H1 (cell line): ENCODE data around the gene SRP9. TPM values are rescaled to one million over a fixed set of nuclear protein-coding genes. Genes with fewer than 3 reads are reported as not detected.

ENCODE experiments used
- CTCF ChIA-PET: fragments of 300-600 bp; sonication (Branson Sonifier 250); formaldehyde crosslinking; loops from one replicate; lab custom pipeline; 2021; ENCODE audit not compliant: partially characterized antibody; lab: Charles Lee
- POLR2A ChIA-PET: fragments of 300-600 bp; sonication (Branson Sonifier 250); formaldehyde crosslinking; loops from one replicate; lab custom pipeline; 2021; ENCODE audit warnings: inconsistent platforms; ENCODE audit not compliant: partially characterized antibody; lab: Charles Lee
- DNase-seq, 2 experiments: peaks; one replicate each; pipeline versions ENCODE4 v3.0.0 to v3.0.0-alpha.2; 2010 to 2022; ENCODE audit warnings: low spot score in 2 of 2, low read depth in 1 of 2, mixed read lengths in 1 of 2
- FAIRE-seq: peaks from 2 replicates; lab custom pipeline; 2011; peaks lifted over from hg19 to GRCh38; lab: Jason Lieb, UNC
- H2AFZ ChIP-seq: 2 replicates; pipeline ENCODE4 v1.8.1; 2012; ENCODE audit warnings: low read length, inconsistent platforms
- H2AK5ac ChIP-seq: 2 replicates; pipeline ENCODE4 v1.6.1; 2013; ENCODE audit warnings: low read depth, low read length
- H2BK120ac ChIP-seq: replicated peaks from 2 replicates; pipeline ENCODE3; 2013; ENCODE audit warnings: low read depth, low read length, inconsistent platforms
- H2BK12ac ChIP-seq: 2 replicates; pipeline ENCODE4 v1.6.1; 2013; ENCODE audit warnings: low read depth, low read length
- H2BK15ac ChIP-seq: 2 replicates; pipeline ENCODE4 v1.6.1; 2013; ENCODE audit warnings: low read length
- H2BK20ac ChIP-seq: 2 replicates; pipeline ENCODE4 v1.6.1; 2013; ENCODE audit warnings: low read length
- H2BK5ac ChIP-seq: 2 replicates; pipeline ENCODE4 v1.6.1; 2013; ENCODE audit warnings: low read depth, low read length
- H3K14ac ChIP-seq: 2 replicates; pipeline ENCODE4 v1.6.1; 2013; ENCODE audit warnings: inconsistent platforms; ENCODE audit not compliant: insufficient read length
- H3K18ac ChIP-seq: 2 replicates; pipeline ENCODE4 v1.6.1; 2013; ENCODE audit warnings: low read length; ENCODE audit errors: extremely low read depth
- H3K23ac ChIP-seq: 2 replicates; pipeline ENCODE4 v1.6.1; 2013; ENCODE audit warnings: inconsistent platforms; ENCODE audit not compliant: insufficient read length
- H3K23me2 ChIP-seq: 2 replicates; pipeline ENCODE4 v1.6.1; 2013; ENCODE audit warnings: low read depth, low read length
- H3K27ac ChIP-seq: 2 replicates; pipeline ENCODE4 v1.6.1; 2011; ENCODE audit warnings: low read depth, low read length, inconsistent platforms
- H3K27me3 ChIP-seq, 4 experiments: replicated peaks in 1 of 4; 1 replicate in 1 of 4; 2 replicates in 3 of 4; pipeline versions ENCODE4 v1.6.1 to v1.8.1; 2011 to 2013; ENCODE audit warnings: low read length in 3 of 4, mild to moderate bottlenecking in 3 of 4, inconsistent platforms in 2 of 4, mixed read lengths in 2 of 4, moderate library complexity in 1 of 4; ENCODE audit not compliant: control insufficient read depth in 3 of 4, insufficient read depth in 3 of 4; ENCODE audit errors: extremely low read depth in 1 of 4
- H3K36me3 ChIP-seq, 4 experiments: 2 replicates each; pipeline versions ENCODE4 v1.6.1 to v1.8.1; 2011 to 2013; ENCODE audit warnings: mild to moderate bottlenecking in 4 of 4, low read length in 3 of 4, moderate library complexity in 2 of 4, control low read depth in 1 of 4, inconsistent platforms in 1 of 4; ENCODE audit not compliant: insufficient read depth in 4 of 4, control insufficient read depth in 2 of 4
- H3K4ac ChIP-seq: replicated peaks from 2 replicates; pipeline ENCODE3; 2013; ENCODE audit warnings: low read length, low read depth, mixed read lengths, inconsistent platforms; ENCODE audit not compliant: insufficient read length
- H3K4me1 ChIP-seq, 4 experiments: replicated peaks in 1 of 4; 1 replicate in 1 of 4; 2 replicates in 3 of 4; pipeline versions ENCODE4 v1.6.1 to v1.8.1; 2011 to 2013; ENCODE audit warnings: low read length in 3 of 4, inconsistent platforms in 2 of 4, mixed read lengths in 1 of 4; ENCODE audit not compliant: insufficient read depth in 4 of 4, control insufficient read depth in 3 of 4
- H3K4me2 ChIP-seq, 2 experiments: 2 replicates each; pipeline versions ENCODE4 v1.6.1 to v1.8.1; 2011 to 2013; ENCODE audit warnings: low read depth in 2 of 2, low read length in 2 of 2, control low read depth in 1 of 2, inconsistent platforms in 1 of 2, mild to moderate bottlenecking in 1 of 2; ENCODE audit not compliant: insufficient read depth in 1 of 2
- H3K4me3 ChIP-seq, 4 experiments: fragments of 200-600, 300-600 bp in 1 of 4; sonication (generic), shearing (Covaris generic), sonication (Bioruptor Twin) in 1 of 4; 2 replicates each; pipeline versions ENCODE4 v1.5.1 to v1.8.1; 2011 to 2016; ENCODE audit warnings: low read length in 4 of 4, low read depth in 3 of 4, control low read depth in 2 of 4, inconsistent platforms in 2 of 4, mild to moderate bottlenecking in 2 of 4, mixed read lengths in 1 of 4, moderate library complexity in 1 of 4; ENCODE audit not compliant: insufficient read depth in 2 of 4; ENCODE audit errors: extremely low read depth in 1 of 4
- H3K56ac ChIP-seq: replicated peaks from 2 replicates; pipeline ENCODE3; 2013; ENCODE audit warnings: low read depth, mild to moderate bottlenecking, mixed read lengths, low read length, inconsistent platforms; ENCODE audit not compliant: insufficient read length
- H3K79me1 ChIP-seq: 2 replicates; pipeline ENCODE4 v1.6.1; 2013; ENCODE audit warnings: low read depth, low read length, control low read depth
- H3K79me2 ChIP-seq, 2 experiments: 2 replicates each; pipeline versions ENCODE4 v1.6.1 to v1.8.1; 2012 to 2013; ENCODE audit warnings: low read length in 2 of 2, mild to moderate bottlenecking in 2 of 2, inconsistent platforms in 1 of 2; ENCODE audit not compliant: insufficient read depth in 2 of 2, control insufficient read depth in 1 of 2
- H3K9ac ChIP-seq, 4 experiments: replicated peaks in 1 of 4; 1 replicate in 1 of 4; 2 replicates in 3 of 4; pipeline versions ENCODE4 v1.6.1 to v1.8.1; 2011 to 2013; ENCODE audit warnings: low read depth in 3 of 4, low read length in 3 of 4, control low read depth in 2 of 4, mild to moderate bottlenecking in 2 of 4, moderate library complexity in 2 of 4, inconsistent platforms in 1 of 4; ENCODE audit errors: extremely low read depth in 1 of 4
- H3K9me3 ChIP-seq, 2 experiments: 2 replicates each; pipeline versions ENCODE4 v1.6.1 to v1.8.1; 2012 to 2013; ENCODE audit warnings: mild to moderate bottlenecking in 2 of 2, moderate library complexity in 2 of 2, control low read depth in 1 of 2, inconsistent platforms in 1 of 2, low read depth in 1 of 2, low read length in 1 of 2, mixed read lengths in 1 of 2; ENCODE audit not compliant: insufficient read depth in 2 of 2
- H4K20me1 ChIP-seq, 2 experiments: replicated peaks in 1 of 2; 2 replicates each; pipeline versions ENCODE3 to v1.8.1; 2011 to 2013; ENCODE audit warnings: inconsistent platforms in 2 of 2, low read length in 2 of 2, mild to moderate bottlenecking in 1 of 2; ENCODE audit not compliant: insufficient read depth in 2 of 2, control insufficient read depth in 1 of 2
- H4K5ac ChIP-seq: 2 replicates; pipeline ENCODE4 v1.6.1; 2013; ENCODE audit warnings: low read length, low read depth, mixed read lengths, inconsistent platforms; ENCODE audit not compliant: insufficient read length
- H4K8ac ChIP-seq: 2 replicates; pipeline ENCODE4 v1.8.0; 2013; ENCODE audit warnings: mild to moderate bottlenecking, moderate library complexity, low read length, inconsistent platforms; ENCODE audit not compliant: insufficient read depth; ENCODE audit errors: extremely low read depth
- H4K91ac ChIP-seq: replicated peaks from 2 replicates; pipeline ENCODE3; 2013; ENCODE audit warnings: low read length, mixed read lengths, inconsistent platforms; ENCODE audit not compliant: insufficient read length
- BCL11A ChIP-seq, 2 experiments: IDR thresholded peaks; one replicate each; pipeline ENCODE4 v1.6.1; 2011; ENCODE audit warnings: low read depth in 2 of 2, low read length in 2 of 2, mild to moderate bottlenecking in 2 of 2
- CHD2 ChIP-seq: IDR thresholded peaks from 2 replicates; pipeline ENCODE4 v1.6.1; 2012; ENCODE audit warnings: low read length, improper control_type of control experiment
- EZH2 ChIP-seq: fragments of 200-600 bp; sonication (generic); IDR thresholded peaks from 2 replicates; pipeline ENCODE4 v1.7.1; 2012; ENCODE audit warnings: low read depth, mild to moderate bottlenecking, moderate library complexity, low read length, inconsistent platforms; ENCODE audit not compliant: severe bottlenecking
- JUN ChIP-seq: IDR thresholded peaks from 2 replicates; pipeline ENCODE4 v1.6.1; 2011; ENCODE audit warnings: low read depth, mild to moderate bottlenecking, improper control_type of control experiment, low read length
- NRF1 ChIP-seq: IDR thresholded peaks from 2 replicates; pipeline ENCODE4 v1.6.1; 2011; ENCODE audit warnings: mild to moderate bottlenecking, low read depth, low read length, improper control_type of control experiment
- POU5F1 ChIP-seq: IDR thresholded peaks from 2 replicates; pipeline ENCODE4 v1.6.1; 2011; ENCODE audit warnings: low read depth, mild to moderate bottlenecking, low read length, moderate library complexity
- RBBP5 ChIP-seq: IDR thresholded peaks from 2 replicates; pipeline ENCODE4 v1.7.1; 2012; ENCODE audit warnings: low read depth, mild to moderate bottlenecking, inconsistent platforms, low read length, moderate library complexity, borderline replicate concordance
- SIN3A ChIP-seq, 2 experiments: IDR thresholded peaks in 1 of 2; conservative IDR thresholded peaks in 1 of 2; 2 replicates each; pipeline ENCODE4 v1.6.1; 2011 to 2012; ENCODE audit warnings: low read length in 2 of 2, improper control_type of control experiment in 1 of 2, low read depth in 1 of 2, mild to moderate bottlenecking in 1 of 2
- TAF7 ChIP-seq: optimal IDR thresholded peaks from 2 replicates; pipeline ENCODE3; 2011; ENCODE audit warnings: low read depth, mild to moderate bottlenecking, inconsistent platforms, low read length, moderate library complexity, borderline replicate concordance
- TCF12 ChIP-seq: IDR thresholded peaks from 2 replicates; pipeline ENCODE4 v1.6.1; 2011; ENCODE audit warnings: low read depth, mild to moderate bottlenecking, low read length
- WGBS, 2 experiments: shearing (Covaris generic) in 1 of 2; methylation state at CpG; one replicate each; pipeline versions ENCODE4 v1.1.6 to v1.1.7; 2013 to 2015; ENCODE audit warnings: low lambda C conversion rate in 2 of 2, mixed read lengths in 2 of 2, inconsistent platforms in 1 of 2, low coverage in 1 of 2, missing lambda C conversion rate in 1 of 2; ENCODE audit not compliant: insufficient replicate concordance in 2 of 2, insufficient coverage in 1 of 2, insufficient read length in 1 of 2; ENCODE audit errors: extremely low coverage in 1 of 2, missing lambda C conversion rate in 1 of 2; 5-methylcytosine and 5-hydroxymethylcytosine counted together
- polyA plus RNA-seq, 7 experiments: library from polyadenylated mRNA; depleted of rRNA in 3 of 7; stranded (reverse) in 5 of 7; unstranded in 2 of 7; fragments of >200 nt in 5 of 7; fragments of 200-250 nt in 2 of 7; gene quantifications; 1 replicate in 5 of 7; 2 replicates in 1 of 7; 4 replicates in 1 of 7; pipeline versions ENCODE4 v1.2.1 to v1.2.3, GENCODE V29; 2011 to 2013; ENCODE audit warnings: missing spikeins in 2 of 7, mixed read lengths in 2 of 7
- total RNA-seq: library from RNA; stranded (reverse); fragmentation: NEBNext Ultra II Directional; extraction: Animal tissue kit (Norgen Biotek cat#: 25700); gene quantifications from 2 replicates; pipeline ENCODE4 v1.2.1, GENCODE V29; 2021
- TF ChIP-seq, protein P1 (sequence below): IDR thresholded peaks from 2 replicates; pipeline ENCODE4 v1.6.1; 2012; ENCODE audit warnings: low read length, inconsistent platforms

Gene SRP9
- total and polyA plus RNA-seq, 2 of the 8 experiments (the other 6 are each of a cell fraction or from before 2014, with no cell fraction given): 446 to 572 TPM

DNA sequence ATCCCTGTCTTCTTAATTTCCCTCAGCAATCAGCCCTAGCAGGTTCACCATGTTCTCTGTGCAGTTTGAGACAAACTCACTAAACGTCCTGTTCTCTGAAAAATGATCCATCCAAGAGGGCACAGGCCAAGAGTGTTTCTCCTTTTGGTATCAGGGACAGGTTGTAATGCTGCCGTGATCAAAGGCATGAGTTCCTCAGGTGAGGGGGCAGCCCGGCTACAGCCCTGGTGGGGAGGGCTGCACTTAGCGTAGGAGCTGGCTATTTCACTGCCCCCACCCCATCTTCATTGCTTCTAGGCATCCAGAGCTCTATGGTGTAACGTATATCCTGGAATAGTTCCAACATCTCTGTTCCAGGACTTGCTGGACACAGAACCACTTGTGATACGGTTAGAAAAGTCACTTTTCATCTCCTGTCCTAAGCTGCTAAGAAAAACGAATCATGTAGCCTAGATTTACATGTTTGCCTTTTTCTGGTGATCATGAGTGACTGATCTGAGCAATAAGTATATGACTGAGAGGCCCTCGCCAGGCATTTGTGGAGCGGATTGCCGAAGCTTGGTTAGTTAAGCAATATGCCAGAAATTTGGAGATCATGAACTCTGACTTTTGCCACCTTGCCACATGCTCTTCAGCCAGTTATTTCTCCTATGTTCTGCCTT is 41.1 kb upstream of the SRP9 start:
- no peak overlapping the region for H3K4me2 ChIP-seq
- no peak overlapping the region for H2BK120ac ChIP-seq
- no peak overlapping the region for H3K4me3 ChIP-seq
- no peak overlapping the region for H3K23ac ChIP-seq
- no peaks in the 10 kb centered on the region for H3K9me3 ChIP-seq
- no peak overlapping the region for H4K5ac ChIP-seq
- no peak overlapping the region for H2BK12ac ChIP-seq
- no peak overlapping the region for H4K91ac ChIP-seq
- no peak overlapping the region for H2BK20ac ChIP-seq
- POLR2A ChIA-PET: interaction anchor here (0.9 to 1.3 kb wide), 3 partner anchors 26 to 190 kb away, joined by 3 read pairs; no protein-coding TSS in a partner anchor
- CTCF ChIA-PET: interaction anchor here (0.6 to 1.7 kb wide), 4 partner anchors 8 to 262 kb away, joined by 3 to 7 read pairs (median 4); no protein-coding TSS in a partner anchor
- no peaks in the 10 kb centered on the region for H3K36me3 ChIP-seq
- no peak for DNase-seq
- H3K9ac ChIP-seq: no peak overlapping the region
- H3K27ac ChIP-seq: no peak overlapping the region
- no peaks in the 10 kb centered on the region for H3K23me2 ChIP-seq
- no peak overlapping the region for H2AFZ ChIP-seq
- H3K79me1 ChIP-seq: no peaks in the 10 kb centered on the region
- H3K79me2 ChIP-seq: no peaks in the 10 kb centered on the region
- H3K4ac ChIP-seq: no peak overlapping the region
- H3K14ac ChIP-seq: no peak overlapping the region
- no peak overlapping the region for H2AK5ac ChIP-seq
- TF ChIP-seq RBBP5: no peak
- TF ChIP-seq POU5F1: no peak
- no peak for TF ChIP-seq BCL11A (IDR thresholded peaks at IDR 0.05; ENCODE audit: low read depth in 2 of 2, low read length in 2 of 2)
- TF ChIP-seq NRF1: no peak
- TF ChIP-seq SIN3A (conservative IDR thresholded peaks at IDR 0.05 in 1 of 2, IDR thresholded peaks at IDR 0.05 in 1 of 2; ENCODE audit: low read depth in 1 of 2, low read length in 2 of 2): no peak
- TF ChIP-seq TCF12: no peak
- no peak for TF ChIP-seq TAF7
- TF ChIP-seq JUN: no peak
- TF ChIP-seq CHD2: no peak
- TF ChIP-seq EZH2: no peak
- TF ChIP-seq, protein P1, sequence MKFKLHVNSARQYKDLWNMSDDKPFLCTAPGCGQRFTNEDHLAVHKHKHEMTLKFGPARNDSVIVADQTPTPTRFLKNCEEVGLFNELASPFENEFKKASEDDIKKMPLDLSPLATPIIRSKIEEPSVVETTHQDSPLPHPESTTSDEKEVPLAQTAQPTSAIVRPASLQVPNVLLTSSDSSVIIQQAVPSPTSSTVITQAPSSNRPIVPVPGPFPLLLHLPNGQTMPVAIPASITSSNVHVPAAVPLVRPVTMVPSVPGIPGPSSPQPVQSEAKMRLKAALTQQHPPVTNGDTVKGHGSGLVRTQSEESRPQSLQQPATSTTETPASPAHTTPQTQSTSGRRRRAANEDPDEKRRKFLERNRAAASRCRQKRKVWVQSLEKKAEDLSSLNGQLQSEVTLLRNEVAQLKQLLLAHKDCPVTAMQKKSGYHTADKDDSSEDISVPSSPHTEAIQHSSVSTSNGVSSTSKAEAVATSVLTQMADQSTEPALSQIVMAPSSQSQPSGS: no peak
- no peak overlapping the region for H2BK15ac ChIP-seq
- WGBS, 2 experiments: 89% methylated on average over 10 of the region's 10 CpGs; no CpG with 5 or more reads in 1 of the 2 experiments
- H3K18ac ChIP-seq: no peak overlapping the region
- H3K27me3 ChIP-seq: peaks cover 0 to 12% (median 2%) of the 10 kb centered on the region in 4 experiments; a peak in 5 of 7 replicates
- peaks cover 0 to 2% (median 0%) of the 10 kb centered on the region in 4 experiments; a peak in 2 of 7 replicates for H3K4me1 ChIP-seq
- H2BK5ac ChIP-seq: no peak overlapping the region
- H4K20me1 ChIP-seq: no peaks in the 10 kb centered on the region
- no peak overlapping the region for H4K8ac ChIP-seq
- no peak overlapping the region for H3K56ac ChIP-seq
- FAIRE-seq: no peak
